GM19351 (cell line): ENCODE results near the gene ISG15.

Experiments
- ATAC-seq: cut with Tn5 transposase; IDR thresholded peaks from one replicate; pipeline ENCODE4 v1.9.1; 2021; ENCODE audit warnings: mild to moderate bottlenecking, moderate library complexity; ENCODE audit not compliant: unreplicated experiment

The ISG15 gene

DNA sequence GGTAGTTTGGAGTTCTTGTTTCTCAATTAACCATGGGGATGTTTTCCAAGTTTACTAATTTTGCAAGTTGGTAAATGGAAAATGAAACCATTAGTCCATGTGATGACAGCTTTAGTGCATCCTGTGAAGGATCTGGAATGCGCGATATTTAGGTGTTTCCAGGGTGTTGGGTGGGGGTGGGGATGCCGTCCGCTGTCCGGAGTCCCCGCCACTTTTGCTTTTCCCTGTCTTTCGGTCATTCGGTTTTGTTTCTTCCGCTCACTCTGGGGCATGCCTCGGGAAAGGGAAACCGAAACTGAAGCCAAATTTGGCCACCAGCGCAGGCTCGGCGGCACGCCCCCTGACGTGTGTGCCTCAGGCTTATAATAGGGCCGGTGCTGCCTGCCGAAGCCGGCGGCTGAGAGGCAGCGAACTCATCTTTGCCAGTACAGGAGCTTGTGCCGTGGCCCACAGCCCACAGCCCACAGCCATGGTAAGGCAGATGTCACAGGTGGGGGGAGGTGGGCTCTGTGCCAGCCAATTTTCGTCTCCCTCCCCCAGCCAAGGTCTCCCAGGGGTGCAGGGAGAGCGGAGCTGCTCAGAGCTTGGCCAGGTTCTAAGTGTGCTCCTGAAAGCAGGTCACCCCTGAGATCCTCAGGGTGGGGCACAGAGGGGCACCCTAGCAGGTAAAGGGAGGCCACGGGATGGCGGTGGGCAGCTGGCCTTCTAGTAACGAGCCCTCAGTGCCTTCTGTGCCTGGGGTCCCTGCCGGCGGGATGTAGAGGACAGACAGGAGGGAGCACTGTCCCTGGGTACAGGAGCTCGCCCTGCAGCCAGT lies at the start of gene ISG15:
Gene ISG15, plus strand, starts transcription at position 393 of the 817 bp plus-strand sequence. Its CDS starts 77 bp downstream, at position 470.
- ATAC-seq = peak; percentile 95

GRCh38 chr1:963746-964525 lies 49.4 kb upstream of the ISG15 start:
- ATAC-seq = no peak

DNA sequence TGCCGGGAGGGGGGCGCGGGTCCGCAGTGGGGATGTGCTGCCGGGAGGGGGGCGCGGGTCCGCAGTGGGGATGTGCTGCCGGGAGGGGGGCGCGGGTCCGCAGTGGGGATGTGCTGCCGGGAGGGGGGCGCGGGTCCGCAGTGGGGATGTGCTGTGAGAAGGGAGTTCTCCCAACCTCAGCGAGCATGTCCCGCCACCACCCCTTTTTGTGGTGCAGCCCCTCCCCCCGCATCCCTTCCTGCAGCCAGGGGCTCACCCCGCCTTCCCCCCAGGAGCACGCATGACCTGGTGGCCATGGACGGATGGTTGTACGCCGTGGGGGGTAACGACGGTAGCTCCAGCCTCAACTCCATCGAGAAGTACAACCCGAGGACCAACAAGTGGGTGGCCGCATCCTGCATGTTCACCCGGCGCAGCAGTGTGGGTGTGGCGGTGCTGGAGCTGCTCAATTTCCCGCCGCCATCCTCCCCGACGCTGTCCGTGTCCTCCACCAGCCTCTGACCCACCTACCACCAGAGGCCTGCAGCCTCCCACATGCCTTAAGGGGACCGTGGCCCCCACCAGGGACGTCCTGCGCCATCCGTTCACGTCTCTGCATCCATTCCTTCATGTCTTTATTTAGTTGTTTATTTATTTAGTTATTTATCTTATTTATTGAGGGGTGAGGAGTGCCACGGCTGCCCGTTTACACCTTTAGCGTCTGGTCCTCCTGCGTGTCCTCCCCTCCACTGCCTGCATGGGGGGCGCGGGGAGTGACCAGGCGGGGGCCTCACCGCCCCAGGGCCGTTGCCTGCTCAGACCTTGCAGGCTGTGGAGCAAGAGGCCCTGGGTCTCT lies 48.4 kb upstream of the ISG15 start:
- ATAC-seq = no peak

DNA sequence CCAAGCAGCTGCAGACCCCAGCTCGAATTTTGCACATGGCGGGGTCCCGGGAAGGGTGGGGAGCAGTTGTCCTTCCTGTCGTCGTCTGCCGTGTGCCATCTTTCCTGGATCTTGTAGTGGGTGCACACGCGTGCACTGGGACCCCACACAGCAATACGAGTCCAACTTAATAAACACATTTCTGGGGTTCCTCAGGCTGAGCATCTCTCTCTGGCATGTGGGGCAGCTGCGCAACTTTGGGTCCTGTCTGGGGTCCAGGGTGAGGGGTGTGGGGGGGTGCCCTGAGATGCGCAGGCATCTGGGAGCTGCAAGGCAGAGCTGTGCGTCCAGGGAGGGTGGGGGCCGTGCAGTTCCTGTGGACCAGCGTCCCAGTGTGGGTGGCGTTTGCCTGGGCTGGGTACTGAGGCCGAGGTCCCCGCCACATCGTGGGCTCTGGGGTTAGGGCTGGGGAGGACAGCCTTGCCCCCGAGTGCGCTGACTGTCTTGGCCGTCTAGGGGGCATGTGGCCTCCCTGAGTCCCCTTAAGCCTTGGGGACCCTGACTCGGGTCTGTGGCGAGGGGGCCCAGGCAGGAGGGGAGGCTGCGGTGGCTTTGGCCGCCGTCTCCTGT lies 47.7 kb upstream of the ISG15 start:
- ATAC-seq = no peak

- ATAC-seq = peak; percentile 42
These were observed 47.1 kb upstream of the ISG15 start, which contains the start of gene PLEKHN1 for GRCh38 chr1:966135-966703. TSS of gene PLEKHN1 (plus strand) at chr1:966482. CDS start at chr1:966532, 50 bp downstream.

GRCh38 chr1:966704-967300 lies 46.5 kb upstream of the ISG15 start:
- ATAC-seq = peak; percentile 73

GRCh38 chr1:967466-968343 lies 45.6 kb upstream of the ISG15 start:
- ATAC-seq = no peak

DNA sequence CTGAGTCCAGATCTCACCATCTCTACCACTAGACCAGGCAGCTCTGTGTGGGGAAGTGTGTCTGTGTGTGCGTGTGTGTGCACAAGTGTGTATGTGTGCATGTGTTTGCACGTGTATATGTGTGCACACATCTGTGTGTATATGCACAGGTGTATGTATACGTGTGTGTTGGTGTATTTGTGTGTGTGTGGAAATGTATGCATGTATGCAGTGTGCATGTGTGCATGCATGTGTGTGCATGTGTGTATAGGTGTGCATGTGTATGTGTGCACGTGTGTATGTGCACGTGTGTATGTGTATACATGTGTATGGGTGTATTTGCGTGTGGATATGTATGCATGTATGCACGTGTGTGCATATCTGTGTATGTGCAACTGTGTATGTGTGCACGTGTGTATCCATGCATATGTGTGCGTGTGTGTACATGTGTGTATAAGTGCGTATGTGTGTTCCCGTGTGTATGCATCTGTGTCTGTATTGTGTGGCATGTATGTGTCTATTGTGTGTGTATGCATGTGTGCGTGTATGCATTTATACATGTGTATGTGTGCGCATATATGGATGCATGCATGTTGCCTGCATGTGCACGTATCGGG lies 43.9 kb upstream of the ISG15 start:
- ATAC-seq = no peak

- ATAC-seq = no peak
These were observed 42.9 kb upstream of the ISG15 start for GRCh38 chr1:970242-970972.

DNA sequence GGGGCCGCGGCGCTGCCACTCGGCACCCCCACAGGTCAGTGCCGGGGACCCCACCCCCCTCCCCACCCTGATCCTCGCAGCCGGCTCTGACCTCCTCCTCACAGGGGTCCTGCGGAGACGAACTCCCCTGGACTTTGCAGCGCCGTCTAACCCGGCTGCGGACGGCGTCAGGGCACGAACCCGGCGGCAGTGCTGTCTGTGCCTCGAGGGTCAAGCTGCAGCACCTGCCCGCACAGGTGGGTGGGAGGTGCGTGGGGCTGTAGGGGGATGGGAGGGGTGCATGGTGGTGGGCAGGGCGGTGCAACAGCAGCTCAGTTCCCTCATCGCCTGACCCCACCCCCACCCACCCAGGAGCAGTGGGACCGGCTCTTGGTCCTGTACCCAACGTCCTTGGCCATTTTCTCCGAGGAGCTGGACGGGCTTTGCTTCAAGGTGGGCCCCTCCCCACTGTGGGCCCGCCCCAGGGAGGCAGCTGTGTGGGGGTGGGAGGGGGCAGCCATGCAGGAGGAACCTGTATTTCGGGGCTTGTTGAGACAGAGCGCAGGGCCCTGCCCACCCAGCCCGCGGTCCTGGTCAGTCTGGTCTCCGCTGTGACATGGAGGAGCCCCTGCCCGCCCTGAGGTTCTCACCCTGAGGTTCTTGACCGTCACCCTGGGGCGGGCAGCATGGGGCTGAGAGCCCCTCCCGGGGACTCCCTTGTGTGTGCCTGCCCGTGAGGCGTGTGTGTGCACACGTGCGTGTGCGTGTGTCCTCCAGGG lies 42.1 kb upstream of the ISG15 start:
- no peak for ATAC-seq

- no peak for ATAC-seq
These were observed 41.4 kb upstream of the ISG15 start for GRCh38 chr1:971751-972506.

DNA sequence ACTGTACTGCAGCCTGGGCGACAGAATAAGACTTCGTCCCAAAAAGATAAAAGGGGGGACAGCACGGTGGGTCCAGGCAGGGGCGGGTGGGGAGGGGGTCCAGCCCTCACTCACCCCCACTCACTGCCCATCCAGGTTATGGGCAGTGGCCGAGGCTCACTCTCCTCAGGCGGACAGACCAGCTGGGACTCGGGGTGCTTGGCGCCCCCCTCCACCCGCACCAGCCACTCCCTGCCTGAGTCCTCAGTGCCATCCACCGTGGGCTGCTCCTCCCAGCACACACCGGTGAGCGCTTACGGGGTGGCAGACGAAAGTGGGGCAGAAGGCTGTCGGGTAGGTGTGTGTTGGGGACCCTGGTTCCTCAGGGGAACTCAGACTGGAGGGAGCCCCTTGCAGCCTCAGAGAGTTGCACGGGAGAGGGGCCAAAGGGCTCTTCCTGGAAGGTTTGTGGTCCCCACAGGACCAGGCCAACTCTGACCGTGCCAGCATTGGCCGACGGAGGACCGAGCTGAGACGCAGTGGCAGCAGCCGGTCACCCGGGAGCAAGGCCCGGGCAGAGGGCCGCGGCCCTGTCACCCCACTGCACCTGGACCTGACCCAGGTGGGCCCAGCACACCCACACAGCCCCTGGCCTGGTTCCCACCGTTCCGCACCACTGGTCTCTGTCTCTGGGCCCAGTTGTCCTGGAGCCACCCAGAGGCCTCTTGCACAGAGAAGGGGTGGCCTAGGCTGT lies 40.4 kb upstream of the ISG15 start:
- no peak for ATAC-seq

DNA sequence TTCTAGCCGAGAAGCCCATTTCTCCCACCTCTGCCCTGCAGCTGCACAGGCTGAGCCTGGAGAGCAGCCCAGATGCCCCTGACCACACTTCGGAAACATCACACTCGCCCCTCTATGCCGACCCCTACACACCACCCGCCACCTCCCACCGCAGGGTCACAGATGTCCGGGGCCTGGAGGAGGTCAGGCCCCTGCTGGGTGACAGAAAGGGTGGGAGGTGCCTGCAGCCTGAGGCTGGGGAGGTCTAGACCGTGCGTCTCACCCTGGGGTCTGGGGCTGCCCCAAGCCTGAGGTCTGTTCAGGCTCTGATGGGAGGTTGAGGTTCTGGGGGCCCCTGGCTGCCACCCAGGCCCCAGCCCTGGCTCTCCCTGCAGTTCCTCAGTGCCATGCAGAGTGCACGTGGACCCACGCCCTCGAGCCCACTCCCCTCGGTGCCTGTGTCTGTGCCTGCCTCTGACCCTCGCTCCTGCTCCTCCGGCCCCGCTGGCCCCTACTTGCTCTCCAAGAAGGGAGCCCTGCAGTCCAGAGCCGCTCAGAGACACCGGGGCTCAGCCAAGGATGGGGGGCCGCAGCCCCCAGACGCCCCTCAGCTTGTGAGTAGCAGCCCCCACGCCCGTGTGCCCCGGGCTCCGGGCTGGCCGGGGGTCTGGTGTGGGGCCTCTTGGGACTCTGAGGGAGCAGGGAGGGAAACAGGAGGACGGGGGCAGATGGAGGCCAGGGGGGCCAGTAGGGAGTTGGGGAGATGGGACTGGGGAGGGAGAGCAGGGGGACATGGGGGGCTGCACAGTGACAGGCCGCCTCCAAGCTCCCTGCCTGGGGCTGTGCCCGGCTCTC lies 39.6 kb upstream of the ISG15 start:
- no peak for ATAC-seq

- no peak for ATAC-seq
These were observed 39.0 kb upstream of the ISG15 start for GRCh38 chr1:974293-974640.
